Measurements from ENCODE around the gene POLR2J2.
"Not testable (repeated sequence)": the region's sequence is repeated elsewhere in the genome, so short reads cannot be mapped to it uniquely, and the experiment has no call there.

GRCh38 chr7:102698962-102699750 is 27.7 kb upstream of the POLR2J2 start:
- TF ChIP-seq MAX (IDR thresholded peaks at IDR 0.05; ENCODE audit: low read depth, low read length); CTCF (IDR thresholded peaks at IDR 0.05; ENCODE audit: low read depth, low read length); POLR2A (IDR thresholded peaks at IDR 0.05; ENCODE audit: extremely low read depth, insufficient read length): not testable (repeated sequence)
